GM12892 (cell line): Measurements from ENCODE around the gene CCDC61.

Experiments
- POLR2A ChIP-seq: IDR thresholded peaks from 2 replicates; pipeline ENCODE4 v1.6.1; 2011; ENCODE audit warnings: low read depth, low read length, control low read depth
- POLR2AphosphoS5 ChIP-seq: IDR thresholded peaks from 2 replicates; pipeline ENCODE4 v1.6.1; 2011; ENCODE audit warnings: low read depth, low read length, control low read depth

DNA sequence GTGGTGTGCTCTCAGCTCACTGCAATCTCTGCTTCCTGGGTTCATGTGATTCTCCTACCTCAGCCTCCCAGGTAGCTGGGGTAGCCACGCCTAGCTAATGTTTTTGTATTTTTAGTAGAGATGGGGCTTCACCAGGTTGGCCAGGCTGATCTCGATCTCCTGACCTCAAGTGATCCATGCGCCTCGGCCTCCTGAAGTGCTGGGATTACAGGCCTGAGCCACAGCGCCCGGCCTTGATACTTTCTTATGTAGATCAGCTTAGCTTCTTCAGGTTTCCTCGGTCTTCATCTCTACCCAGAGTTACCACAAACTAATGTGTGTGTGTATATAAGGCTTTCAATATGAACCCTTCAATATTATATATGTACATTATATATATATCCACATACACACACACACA is 9.9 kb upstream of the CCDC61 start:
- TF ChIP-seq POLR2AphosphoS5, result no peak
- no peak for TF ChIP-seq POLR2A
